ENCODE measurements around the gene GRPEL1.

DNA sequence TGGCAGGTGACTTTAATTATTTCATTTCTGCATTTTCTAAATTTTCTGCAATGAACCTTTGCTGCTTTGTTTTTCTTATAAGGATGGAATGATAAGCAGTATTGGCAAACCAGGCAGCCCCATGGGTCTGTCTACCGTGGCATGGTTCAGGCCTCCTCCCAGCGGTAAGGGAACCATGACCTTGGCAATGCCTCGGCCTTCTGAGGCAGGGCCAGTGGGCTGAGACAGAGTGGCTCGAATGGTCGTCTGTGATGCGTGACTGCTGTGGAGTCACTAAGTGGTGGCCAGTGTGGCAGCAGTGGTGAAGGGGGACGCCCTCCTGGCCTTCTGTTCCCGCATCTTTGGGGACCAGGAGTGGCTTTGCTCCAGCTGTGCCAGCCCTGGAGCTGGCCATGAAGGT, 43.6 kb upstream of the GRPEL1 start:
- TF ChIP-seq, protein P1, sequence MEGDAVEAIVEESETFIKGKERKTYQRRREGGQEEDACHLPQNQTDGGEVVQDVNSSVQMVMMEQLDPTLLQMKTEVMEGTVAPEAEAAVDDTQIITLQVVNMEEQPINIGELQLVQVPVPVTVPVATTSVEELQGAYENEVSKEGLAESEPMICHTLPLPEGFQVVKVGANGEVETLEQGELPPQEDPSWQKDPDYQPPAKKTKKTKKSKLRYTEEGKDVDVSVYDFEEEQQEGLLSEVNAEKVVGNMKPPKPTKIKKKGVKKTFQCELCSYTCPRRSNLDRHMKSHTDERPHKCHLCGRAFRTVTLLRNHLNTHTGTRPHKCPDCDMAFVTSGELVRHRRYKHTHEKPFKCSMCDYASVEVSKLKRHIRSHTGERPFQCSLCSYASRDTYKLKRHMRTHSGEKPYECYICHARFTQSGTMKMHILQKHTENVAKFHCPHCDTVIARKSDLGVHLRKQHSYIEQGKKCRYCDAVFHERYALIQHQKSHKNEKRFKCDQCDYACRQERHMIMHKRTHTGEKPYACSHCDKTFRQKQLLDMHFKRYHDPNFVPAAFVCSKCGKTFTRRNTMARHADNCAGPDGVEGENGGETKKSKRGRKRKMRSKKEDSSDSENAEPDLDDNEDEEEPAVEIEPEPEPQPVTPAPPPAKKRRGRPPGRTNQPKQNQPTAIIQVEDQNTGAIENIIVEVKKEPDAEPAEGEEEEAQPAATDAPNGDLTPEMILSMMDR (IDR thresholded peaks at IDR 0.05; ENCODE audit: poor library complexity), result no peak
- TF ChIP-seq EZH2phosphoT487 (IDR thresholded peaks at IDR 0.05; ENCODE audit: low read depth, severe bottlenecking, unreplicated experiment), result no peak

Measured in hepatocyte (in vitro differentiated cells).